ENCODE results near the gene TET1. TPM values are rescaled to one million over a fixed set of nuclear protein-coding genes. Genes with fewer than 3 reads are reported as not detected.
A peak's percentile ranks its signal among the peaks of the same experiment; 100 is the strongest.

TET1 gene
- total RNA-seq, 1 experiment from 2014 or later = 53.4 TPM

GRCh38 chr10:68604441-68604840 lies 44.3 kb downstream of the TET1 start:
- no peaks in the 10 kb centered on the region for H3K79me1 ChIP-seq (ENCODE audit: insufficient read depth, low read depth, low read length, poor library complexity, severe bottlenecking)
- no peak overlapping the region for H3K56ac ChIP-seq (ENCODE audit: insufficient read length, low read depth, low read length)
- no peak overlapping the region for H2BK5ac ChIP-seq (ENCODE audit: insufficient read length, low read length)
- no peak overlapping the region for H4K5ac ChIP-seq (ENCODE audit: insufficient read length, low read depth, low read length)
- Mint-ChIP-seq H3K27ac (peak overlapping the region; percentile 0 to 67 (median 40); a peak in 2 of 7 replicates), H3K36me3 (ENCODE audit: insufficient read depth in 1 of 3, low read depth in 3 of 3) (peaks cover 8 to 44% (median 31%) of the 10 kb centered on the region in 3 experiments; a peak in 6 of 7 replicates), H3K9me3 (no peaks in the 10 kb centered on the region), H3K27me3 (ENCODE audit: low read depth) (no peaks in the 10 kb centered on the region), H3K4me1 (peaks cover 41 to 51% of the 10 kb centered on the region in 2 experiments), H3K4me3 (no peak overlapping the region)
- no peak overlapping the region for H2AFZ ChIP-seq (ENCODE audit: low read length)
- no peaks in the 10 kb centered on the region; the same call in 1 of the 2 replicates for H3K4me1 ChIP-seq (ENCODE audit: insufficient read depth, low read length)
- H4K8ac ChIP-seq (replicated peaks; ENCODE audit: insufficient read length, low read depth, low read length) = no peak overlapping the region
- no peak overlapping the region for H2BK120ac ChIP-seq (ENCODE audit: low read depth, low read length, poor library complexity, severe bottlenecking)
- no peak overlapping the region for H3K4ac ChIP-seq (ENCODE audit: low read depth, low read length)
- no peak overlapping the region for H2BK12ac ChIP-seq (ENCODE audit: insufficient read length, low read depth, low read length)
- H3K4me2 ChIP-seq (ENCODE audit: insufficient read depth, insufficient read length, low read length) = no peak overlapping the region
- no peak overlapping the region for H3K27ac ChIP-seq (ENCODE audit: insufficient read length, low read depth, low read length)
- H3K23me2 ChIP-seq (ENCODE audit: insufficient read length, low read depth, low read length, poor library complexity, severe bottlenecking) = peaks cover 8% of the 10 kb centered on the region
- no peak overlapping the region for H2BK20ac ChIP-seq (ENCODE audit: low read depth, low read length, poor library complexity, severe bottlenecking)
- H3K18ac ChIP-seq (ENCODE audit: insufficient read length, low read depth, low read length) = no peak overlapping the region
- H3K27me3 ChIP-seq (ENCODE audit: insufficient read depth, low read length) = no peaks in the 10 kb centered on the region
- no peak overlapping the region for H2BK15ac ChIP-seq (ENCODE audit: low read depth, low read length)
- no peaks in the 10 kb centered on the region for H4K20me1 ChIP-seq (ENCODE audit: control insufficient read depth, insufficient read depth, insufficient read length)
- no peak overlapping the region for H3K14ac ChIP-seq (ENCODE audit: insufficient read depth, low read length)
- H2AK5ac ChIP-seq (ENCODE audit: insufficient read length, low read length) = no peak overlapping the region
- H3K23ac ChIP-seq (ENCODE audit: insufficient read length, low read depth, low read length) = no peak overlapping the region
- no peak overlapping the region for H3T11ph ChIP-seq (ENCODE audit: low read length)
- H3K9me3 ChIP-seq (ENCODE audit: control insufficient read depth, low read depth, low read length) = no peaks in the 10 kb centered on the region
- WGBS (ENCODE audit: extremely low coverage, insufficient read length, low lambda C conversion rate) = no CpG with 5 or more reads among the region's 1 CpG
- H3K79me2 ChIP-seq (ENCODE audit: insufficient read depth, low read length) = peaks cover 2% of the 10 kb centered on the region; the same call in 1 of the 2 replicates
- H4K91ac ChIP-seq (ENCODE audit: insufficient read length, low read depth, low read length) = no peak overlapping the region
- no peak overlapping the region for H3K9ac ChIP-seq (ENCODE audit: extremely low read depth, insufficient read length, low read length)
- DNase-seq = no peak
- TF ChIP-seq, protein P1, sequence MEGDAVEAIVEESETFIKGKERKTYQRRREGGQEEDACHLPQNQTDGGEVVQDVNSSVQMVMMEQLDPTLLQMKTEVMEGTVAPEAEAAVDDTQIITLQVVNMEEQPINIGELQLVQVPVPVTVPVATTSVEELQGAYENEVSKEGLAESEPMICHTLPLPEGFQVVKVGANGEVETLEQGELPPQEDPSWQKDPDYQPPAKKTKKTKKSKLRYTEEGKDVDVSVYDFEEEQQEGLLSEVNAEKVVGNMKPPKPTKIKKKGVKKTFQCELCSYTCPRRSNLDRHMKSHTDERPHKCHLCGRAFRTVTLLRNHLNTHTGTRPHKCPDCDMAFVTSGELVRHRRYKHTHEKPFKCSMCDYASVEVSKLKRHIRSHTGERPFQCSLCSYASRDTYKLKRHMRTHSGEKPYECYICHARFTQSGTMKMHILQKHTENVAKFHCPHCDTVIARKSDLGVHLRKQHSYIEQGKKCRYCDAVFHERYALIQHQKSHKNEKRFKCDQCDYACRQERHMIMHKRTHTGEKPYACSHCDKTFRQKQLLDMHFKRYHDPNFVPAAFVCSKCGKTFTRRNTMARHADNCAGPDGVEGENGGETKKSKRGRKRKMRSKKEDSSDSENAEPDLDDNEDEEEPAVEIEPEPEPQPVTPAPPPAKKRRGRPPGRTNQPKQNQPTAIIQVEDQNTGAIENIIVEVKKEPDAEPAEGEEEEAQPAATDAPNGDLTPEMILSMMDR (conservative IDR thresholded peaks at IDR 0.05) = no peak
